HCT116 (cell line): Measurements from ENCODE around the gene CLDN9. TPM values are rescaled to one million over a fixed set of nuclear protein-coding genes. Genes with fewer than 3 reads are reported as not detected.

ENCODE experiments used
- ATAC-seq: fragments of 200-7000 bp; cut with Tn5 transposase; 2 replicates; pipeline ENCODE4 v1.9.1; 2020; ENCODE audit warnings: mild to moderate bottlenecking, moderate library complexity
- BruUV-seq: library from RNA; stranded (reverse); fragments of 400-500 nt; replicated peaks from 2 replicates; lab custom pipeline; 2021; lab: Mats Ljungman, UMichigan
- CTCF ChIA-PET: fragments of 300-600 bp; sonication (Branson Sonifier 250); formaldehyde crosslinking; loops from one replicate; lab custom pipeline; 2021; ENCODE audit warnings: antibody characterized with exemption; lab: Charles Lee
- POLR2A ChIA-PET: fragments of 300-600, 350-600 bp; sonication (Branson Sonifier 250); formaldehyde crosslinking; loops from one replicate; lab custom pipeline; 2021; ENCODE audit warnings: antibody characterized with exemption; lab: Charles Lee
- RAD21 ChIA-PET, 2 experiments: fragments of 300-600 bp; sonication (Branson Sonifier 250); formaldehyde crosslinking; loops; one replicate each; lab custom pipeline; 2023; ENCODE audit warnings: low total read pairs in 2 of 2; ENCODE audit not compliant: uncharacterized antibody in 2 of 2, unreplicated experiment in 2 of 2, low non-redundant PET in 1 of 2; lab: Charles Lee
- DNase-seq: peaks from one replicate; pipeline ENCODE4 v3.0.0-alpha.2; 2010; ENCODE audit warnings: low read depth, low spot score
- H2AFZ ChIP-seq: fragments of 200-600 bp; shearing (Covaris generic), sonication (generic); 2 replicates; pipeline ENCODE4 v1.6.1; 2017; ENCODE audit warnings: low read depth, mixed run types, mixed read lengths, antibody characterized with exemption, low read length; ENCODE audit not compliant: poor library complexity, severe bottlenecking
- H3K27ac ChIP-seq: 2 replicates; pipeline ENCODE4 v1.5.1; 2012; ENCODE audit warnings: low read depth, low read length
- H3K27me3 ChIP-seq: fragments of 200-600 bp; sonication (generic); 2 replicates; pipeline ENCODE4 v1.6.1; 2016; ENCODE audit warnings: mixed run types, low read length, mixed read lengths; ENCODE audit not compliant: insufficient read depth
- H3K36me3 ChIP-seq, 2 experiments: fragments of 200-500 bp in 1 of 2; fragments of 200-600 bp in 1 of 2; sonication (Bioruptor generic) in 1 of 2; sonication (generic) in 1 of 2; 2 replicates each; pipeline versions ENCODE4 v1.5.1 to v1.6.1; 2014 to 2016; ENCODE audit warnings: low read length in 2 of 2, inconsistent platforms in 1 of 2, mixed read lengths in 1 of 2, mixed run types in 1 of 2; ENCODE audit not compliant: insufficient read depth in 2 of 2, control insufficient read depth in 1 of 2
- H3K4me1 ChIP-seq, 2 experiments: fragments of 200-600 bp in 1 of 2; sonication (generic) in 1 of 2; 2 replicates each; pipeline versions ENCODE4 v1.5.1 to v1.6.1; 2012 to 2017; ENCODE audit warnings: low read length in 2 of 2, inconsistent platforms in 1 of 2, mild to moderate bottlenecking in 1 of 2, mixed read lengths in 1 of 2, mixed run types in 1 of 2, moderate library complexity in 1 of 2; ENCODE audit not compliant: insufficient read depth in 2 of 2, control insufficient read depth in 1 of 2
- H3K4me2 ChIP-seq: fragments of 200-600 bp; sonication (generic); 2 replicates; pipeline ENCODE4 v1.6.1; 2017; ENCODE audit warnings: mixed run types, low read length, mixed read lengths
- H3K4me3 ChIP-seq, 2 experiments: fragments of 200-600 bp in 1 of 2; sonication (generic) in 1 of 2; replicated peaks in 1 of 2; 2 replicates each; pipeline ENCODE4 v1.5.1; 2011 to 2016; ENCODE audit warnings: low read length in 2 of 2, control low read depth in 1 of 2, low read depth in 1 of 2, mild to moderate bottlenecking in 1 of 2, mixed read lengths in 1 of 2, mixed run types in 1 of 2
- H3K79me2 ChIP-seq: fragments of 200-600 bp; sonication (generic); 2 replicates; pipeline ENCODE4 v1.6.1; 2017; ENCODE audit warnings: mild to moderate bottlenecking, mixed run types, low read length, moderate library complexity, mixed read lengths; ENCODE audit not compliant: insufficient read depth
- H3K9ac ChIP-seq: fragments of 200-600 bp; sonication (generic); 2 replicates; pipeline ENCODE4 v1.6.1; 2016; ENCODE audit warnings: low read length, mixed read lengths
- H3K9me2 ChIP-seq: fragments of 200-600 bp; sonication (generic), shearing (Covaris generic); 2 replicates; pipeline ENCODE4 v1.6.1; 2017; ENCODE audit warnings: mixed run types, mild to moderate bottlenecking, moderate library complexity; ENCODE audit not compliant: insufficient read depth
- H3K9me3 ChIP-seq, 2 experiments: fragments of 200-500 bp in 1 of 2; fragments of 200-600 bp in 1 of 2; sonication (Bioruptor generic) in 1 of 2; sonication (generic) in 1 of 2; 2 replicates each; pipeline ENCODE4 v1.6.1; 2014 to 2017; ENCODE audit warnings: low read length in 2 of 2, mixed read lengths in 2 of 2, inconsistent platforms in 1 of 2, low read depth in 1 of 2, mild to moderate bottlenecking in 1 of 2, mixed run types in 1 of 2, moderate library complexity in 1 of 2; ENCODE audit not compliant: control insufficient read depth in 1 of 2, insufficient read depth in 1 of 2
- H4K20me1 ChIP-seq: fragments of 200-600 bp; sonication (generic), shearing (Covaris generic); 2 replicates; pipeline ENCODE4 v1.6.1; 2017; ENCODE audit warnings: mixed run types, mild to moderate bottlenecking, moderate library complexity; ENCODE audit not compliant: insufficient read depth
- CBX3 ChIP-seq: IDR thresholded peaks from 2 replicates; pipeline ENCODE4 v1.6.1; 2012; ENCODE audit warnings: low read depth
- CEBPB ChIP-seq: IDR thresholded peaks from 2 replicates; pipeline ENCODE4 v1.6.1; 2012; ENCODE audit warnings: low read depth
- EGR1 ChIP-seq: IDR thresholded peaks from 2 replicates; pipeline ENCODE4 v1.6.1; 2012; ENCODE audit warnings: low read depth
- ELF1 ChIP-seq: IDR thresholded peaks from 2 replicates; pipeline ENCODE4 v1.6.1; 2012; ENCODE audit warnings: low read depth, borderline replicate concordance
- EZH2 ChIP-seq: fragments of 200-600 bp; sonication (generic); IDR thresholded peaks from 2 replicates; pipeline ENCODE4 v1.6.1; 2017; ENCODE audit warnings: antibody characterized with exemption, mixed run types
- EZH2phosphoT487 ChIP-seq: fragments of 200-600 bp; IDR thresholded peaks from 2 replicates; pipeline ENCODE4 v1.6.1; 2018; ENCODE audit warnings: antibody characterized with exemption, borderline replicate concordance
- FOSL1 ChIP-seq: IDR thresholded peaks from 2 replicates; pipeline ENCODE4 v1.6.1; 2012; ENCODE audit warnings: low read depth
- JUND ChIP-seq: IDR thresholded peaks from 2 replicates; pipeline ENCODE4 v1.6.1; 2012
- POLR2A ChIP-seq: IDR thresholded peaks from 2 replicates; pipeline ENCODE4 v1.7.0; 2011; ENCODE audit warnings: borderline replicate concordance; ENCODE audit not compliant: insufficient read depth, insufficient read length; ENCODE audit errors: extremely low read depth
- POLR2AphosphoS5 ChIP-seq: IDR thresholded peaks from 2 replicates; pipeline ENCODE4 v1.6.1; 2011; ENCODE audit warnings: mild to moderate bottlenecking, low read depth, low read length, moderate library complexity
- RAD21 ChIP-seq: IDR thresholded peaks from 2 replicates; pipeline ENCODE4 v1.6.1; 2012; ENCODE audit warnings: low read depth, mild to moderate bottlenecking
- SIN3A ChIP-seq: IDR thresholded peaks from 2 replicates; pipeline ENCODE4 v1.6.1; 2012; ENCODE audit warnings: low read depth
- SP1 ChIP-seq: IDR thresholded peaks from 2 replicates; pipeline ENCODE4 v1.6.1; 2012; ENCODE audit warnings: low read depth
- SRF ChIP-seq: IDR thresholded peaks from 2 replicates; pipeline ENCODE4 v1.6.1; 2012; ENCODE audit warnings: low read depth
- TCF7L2 ChIP-seq: IDR thresholded peaks from 2 replicates; pipeline ENCODE4 v1.7.0; 2011; ENCODE audit warnings: borderline replicate concordance, inconsistent platforms; ENCODE audit not compliant: insufficient read depth, insufficient read length; ENCODE audit errors: extremely low read depth
- YY1 ChIP-seq: IDR thresholded peaks from 2 replicates; pipeline ENCODE4 v1.6.1; 2011; ENCODE audit warnings: low read length, low read depth, moderate library complexity, mild to moderate bottlenecking; ENCODE audit not compliant: insufficient replicate concordance; ENCODE audit errors: extremely low read depth
- ZFX ChIP-seq: fragments of 450-650 bp; IDR thresholded peaks from 2 replicates; pipeline ENCODE4 v1.6.1; 2017
- ZNF274 ChIP-seq: fragments of 200-500 bp; sonication (Bioruptor generic); IDR thresholded peaks from 2 replicates; pipeline ENCODE4 v1.6.1; 2014; ENCODE audit warnings: mild to moderate bottlenecking, low read depth, low read length, inconsistent platforms
- intact Hi-C: fragments of 100-400 bp; cut with micrococcal nuclease; formaldehyde crosslinking; loops from 2 replicates; pipeline ENCODE4 v1.10.0; 2022
- total RNA-seq: library from RNA; stranded (reverse); gene quantifications from one replicate; pipeline ENCODE4 v1.2.1, GENCODE V29; 2021; ENCODE audit not compliant: unreplicated experiment
- TF ChIP-seq, protein P1 (sequence below): IDR thresholded peaks from 2 replicates; pipeline ENCODE4 v1.6.1; 2012; ENCODE audit warnings: low read depth
- TF ChIP-seq, protein P2 (sequence below), 3 experiments: fragments of 200-600 bp in 1 of 3; sonication (generic) in 1 of 3; IDR thresholded peaks in 2 of 3; conservative IDR thresholded peaks in 1 of 3; 2 replicates each; pipeline ENCODE4 v1.5.1; 2012 to 2017; ENCODE audit warnings: low read depth in 2 of 3, low read length in 2 of 3, antibody characterized with exemption in 1 of 3, borderline replicate concordance in 1 of 3, control low read depth in 1 of 3, mild to moderate bottlenecking in 1 of 3, mixed read lengths in 1 of 3, mixed run types in 1 of 3, moderate library complexity in 1 of 3; ENCODE audit not compliant: insufficient read depth in 1 of 3
- TF ChIP-seq, protein P3 (sequence below): IDR thresholded peaks from 2 replicates; pipeline ENCODE4 v1.6.1; 2012
- TF ChIP-seq, protein P4 (sequence below): IDR thresholded peaks from 2 replicates; pipeline ENCODE4 v1.6.1; 2012

CLDN9 gene
- total RNA-seq, 1 experiment from 2014 or later = 0.76 TPM

DNA sequence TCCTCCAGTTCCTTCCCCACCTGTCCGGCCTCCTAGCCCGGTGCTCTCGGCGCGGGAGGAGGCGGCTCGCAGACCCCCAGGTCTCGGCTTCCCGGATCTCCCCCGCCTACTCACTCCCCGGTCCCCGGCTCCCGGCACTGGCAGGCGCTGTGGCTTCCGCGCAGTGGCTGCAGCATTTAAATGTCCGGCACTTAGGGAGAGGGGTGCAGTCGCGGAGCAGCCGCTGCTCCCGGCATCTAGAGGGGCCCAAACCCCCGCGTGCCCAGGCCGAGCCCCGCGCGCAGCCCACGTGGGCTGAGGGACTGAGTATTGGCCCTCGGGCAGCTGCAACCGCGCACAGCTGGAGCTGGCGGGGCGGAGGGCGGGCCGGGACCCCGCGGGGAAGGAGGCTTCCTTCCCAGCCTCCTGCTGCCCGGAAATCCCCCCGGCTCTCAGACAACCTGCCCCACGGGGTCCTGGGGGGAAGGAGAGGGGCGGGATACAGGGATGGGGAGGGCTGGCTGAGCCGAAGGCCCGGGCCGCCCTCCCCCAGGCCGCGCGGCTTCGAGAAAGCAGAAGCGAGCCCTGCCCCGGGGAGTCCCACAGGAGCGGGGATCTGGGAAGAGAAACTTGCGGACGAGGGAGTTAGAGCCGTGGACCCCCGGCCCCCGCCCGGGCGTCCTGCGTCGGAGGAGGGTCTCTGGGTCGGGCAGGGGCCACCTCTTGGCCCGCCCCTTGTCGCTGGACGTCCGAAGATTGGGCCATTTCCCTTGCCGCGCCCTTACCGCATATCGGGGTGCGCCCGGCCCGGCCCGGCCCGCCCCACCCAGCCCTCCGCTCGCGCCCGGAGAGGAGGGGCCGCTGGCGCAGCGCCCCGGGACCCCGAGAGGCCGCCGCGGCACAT lies 33.3 kb downstream of the CLDN9 start, which contains the start of gene MMP25:
Gene MMP25, plus strand, starts transcription at position 804 of the 883 bp plus-strand sequence. CDS start 357 bp downstream, outside the sequence.
- Histone ChIP-seq H3K79me2 (no peaks in the 10 kb centered on the region), H3K9ac (peak within 1 kb of the TSS; percentile 81), H4K20me1 (no peaks in the 10 kb centered on the region), H3K36me3 (no peaks in the 10 kb centered on the region), H2AFZ (peak within 1 kb of the TSS; percentile 9), H3K4me3 (peak within 1 kb of the TSS; percentile 56 to 79), H3K4me1 (peaks cover 10 to 56% of the 10 kb centered on the region in 2 experiments), H3K9me3 (no peaks in the 10 kb centered on the region), H3K4me2 (peak within 1 kb of the TSS; percentile 99), H3K27me3 (no peaks in the 10 kb centered on the region), H3K27ac (peak within 1 kb of the TSS; percentile 52; the same call in 1 of the 2 replicates), H3K9me2 (no peaks in the 10 kb centered on the region)
- ATAC-seq = peak; percentile 65
- intact Hi-C loops = no loop called here
- RAD21 ChIA-PET = no interaction called here
- TF ChIP-seq TCF7L2 = no peak
- no peak for TF ChIP-seq FOSL1
- TF ChIP-seq SRF = no peak
- TF ChIP-seq SP1 = no peak
- TF ChIP-seq, protein P1, sequence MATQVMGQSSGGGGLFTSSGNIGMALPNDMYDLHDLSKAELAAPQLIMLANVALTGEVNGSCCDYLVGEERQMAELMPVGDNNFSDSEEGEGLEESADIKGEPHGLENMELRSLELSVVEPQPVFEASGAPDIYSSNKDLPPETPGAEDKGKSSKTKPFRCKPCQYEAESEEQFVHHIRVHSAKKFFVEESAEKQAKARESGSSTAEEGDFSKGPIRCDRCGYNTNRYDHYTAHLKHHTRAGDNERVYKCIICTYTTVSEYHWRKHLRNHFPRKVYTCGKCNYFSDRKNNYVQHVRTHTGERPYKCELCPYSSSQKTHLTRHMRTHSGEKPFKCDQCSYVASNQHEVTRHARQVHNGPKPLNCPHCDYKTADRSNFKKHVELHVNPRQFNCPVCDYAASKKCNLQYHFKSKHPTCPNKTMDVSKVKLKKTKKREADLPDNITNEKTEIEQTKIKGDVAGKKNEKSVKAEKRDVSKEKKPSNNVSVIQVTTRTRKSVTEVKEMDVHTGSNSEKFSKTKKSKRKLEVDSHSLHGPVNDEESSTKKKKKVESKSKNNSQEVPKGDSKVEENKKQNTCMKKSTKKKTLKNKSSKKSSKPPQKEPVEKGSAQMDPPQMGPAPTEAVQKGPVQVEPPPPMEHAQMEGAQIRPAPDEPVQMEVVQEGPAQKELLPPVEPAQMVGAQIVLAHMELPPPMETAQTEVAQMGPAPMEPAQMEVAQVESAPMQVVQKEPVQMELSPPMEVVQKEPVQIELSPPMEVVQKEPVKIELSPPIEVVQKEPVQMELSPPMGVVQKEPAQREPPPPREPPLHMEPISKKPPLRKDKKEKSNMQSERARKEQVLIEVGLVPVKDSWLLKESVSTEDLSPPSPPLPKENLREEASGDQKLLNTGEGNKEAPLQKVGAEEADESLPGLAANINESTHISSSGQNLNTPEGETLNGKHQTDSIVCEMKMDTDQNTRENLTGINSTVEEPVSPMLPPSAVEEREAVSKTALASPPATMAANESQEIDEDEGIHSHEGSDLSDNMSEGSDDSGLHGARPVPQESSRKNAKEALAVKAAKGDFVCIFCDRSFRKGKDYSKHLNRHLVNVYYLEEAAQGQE = no peak
- peak; percentile 54; the same call in 1 of the 2 replicates for TF ChIP-seq ZFX
- TF ChIP-seq YY1 = no peak
- no peak for TF ChIP-seq EGR1
- TF ChIP-seq JUND = no peak
- TF ChIP-seq, protein P2, sequence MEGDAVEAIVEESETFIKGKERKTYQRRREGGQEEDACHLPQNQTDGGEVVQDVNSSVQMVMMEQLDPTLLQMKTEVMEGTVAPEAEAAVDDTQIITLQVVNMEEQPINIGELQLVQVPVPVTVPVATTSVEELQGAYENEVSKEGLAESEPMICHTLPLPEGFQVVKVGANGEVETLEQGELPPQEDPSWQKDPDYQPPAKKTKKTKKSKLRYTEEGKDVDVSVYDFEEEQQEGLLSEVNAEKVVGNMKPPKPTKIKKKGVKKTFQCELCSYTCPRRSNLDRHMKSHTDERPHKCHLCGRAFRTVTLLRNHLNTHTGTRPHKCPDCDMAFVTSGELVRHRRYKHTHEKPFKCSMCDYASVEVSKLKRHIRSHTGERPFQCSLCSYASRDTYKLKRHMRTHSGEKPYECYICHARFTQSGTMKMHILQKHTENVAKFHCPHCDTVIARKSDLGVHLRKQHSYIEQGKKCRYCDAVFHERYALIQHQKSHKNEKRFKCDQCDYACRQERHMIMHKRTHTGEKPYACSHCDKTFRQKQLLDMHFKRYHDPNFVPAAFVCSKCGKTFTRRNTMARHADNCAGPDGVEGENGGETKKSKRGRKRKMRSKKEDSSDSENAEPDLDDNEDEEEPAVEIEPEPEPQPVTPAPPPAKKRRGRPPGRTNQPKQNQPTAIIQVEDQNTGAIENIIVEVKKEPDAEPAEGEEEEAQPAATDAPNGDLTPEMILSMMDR (IDR thresholded peaks at IDR 0.05 in 2 of 3, conservative IDR thresholded peaks at IDR 0.05 in 1 of 3; ENCODE audit: borderline replicate concordance in 1 of 3, insufficient read depth in 1 of 3, low read depth in 2 of 3, low read length in 2 of 3) = no peak
- TF ChIP-seq CBX3 = no peak
- no peak for TF ChIP-seq POLR2A
- no peak for TF ChIP-seq EZH2phosphoT487
- no peak for TF ChIP-seq RAD21
- no peak for TF ChIP-seq SIN3A
- TF ChIP-seq, protein P3, sequence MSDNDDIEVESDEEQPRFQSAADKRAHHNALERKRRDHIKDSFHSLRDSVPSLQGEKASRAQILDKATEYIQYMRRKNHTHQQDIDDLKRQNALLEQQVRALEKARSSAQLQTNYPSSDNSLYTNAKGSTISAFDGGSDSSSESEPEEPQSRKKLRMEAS = peak; percentile 68; the same call in 1 of the 2 replicates
- no peak for TF ChIP-seq ZNF274
- no peak for TF ChIP-seq CEBPB
- TF ChIP-seq, protein P4, sequence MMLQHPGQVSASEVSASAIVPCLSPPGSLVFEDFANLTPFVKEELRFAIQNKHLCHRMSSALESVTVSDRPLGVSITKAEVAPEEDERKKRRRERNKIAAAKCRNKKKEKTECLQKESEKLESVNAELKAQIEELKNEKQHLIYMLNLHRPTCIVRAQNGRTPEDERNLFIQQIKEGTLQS = no peak
- no peak for TF ChIP-seq EZH2
- no peak for TF ChIP-seq ELF1
- peak; percentile 51; the same call in 1 of the 2 replicates for TF ChIP-seq POLR2AphosphoS5
- no TSS peak for BruUV-seq
- POLR2A ChIA-PET = interaction anchor here (1.0 kb wide), 1 partner anchor 25 kb away, joined by 3 read pairs; no protein-coding TSS in a partner anchor
- CTCF ChIA-PET = interaction anchor here (2.0 kb wide), 1 partner anchor 15 kb away, joined by 10 read pairs; no protein-coding TSS in a partner anchor
- DNase-seq = no peak
